Heart left ventricle (tissue), 13 donors: ENCODE measurements around the gene GCSH.

Experiments used
- POLR2A ChIP-seq, 2 donors: fragments of 450-650 bp; IDR thresholded peaks; one replicate each; pipeline ENCODE4 v1.6.1; 2017; ENCODE audit warnings: antibody characterized with exemption in 2 of 2, mild to moderate bottlenecking in 2 of 2, moderate library complexity in 2 of 2
- TF ChIP-seq, protein P1 (sequence below), 12 donors: fragments of 200-600 bp; sonication (generic) in 4 of 12; IDR thresholded peaks; one replicate each; pipeline versions ENCODE4 v1.5.0 to v1.8.0; 2018 to 2022; ENCODE audit warnings: antibody characterized with exemption in 12 of 12, mild to moderate bottlenecking in 5 of 12
- donor health status: ischemic (EF 13 %, LVEDD 7.1; RV severe dilation, severe dysfunction).
- donor health status: DM: no; HTN: yes; CAD: no.
- donor health status: DM: no; HTN: no; CAD: no.
- donor health status: ischemic (EF 25% LVEDD 6.9; RV normal size, moderate dysfunction).
- donor health status: ischemic (EF 25% LVEDD 5.7; RV mildly dilated, moderate dysfunction).
- donor health status: ischemic (EF 35%, LVEDD 5.7; RV mildly dilated, moderate dysfunction).
- donor health status: nonischemic (EF 11% LVEDD 7.7; RV severe dilation, severe dysfunction).
- donor health status: DM: yes; HTN: yes; CAD: no.
- donor health status: PGD.
- donor health status: ischemic (EF 29% LVEDD 5.4; RV normal size, mild dysfunction).
- donor health status: nonischemic (EF 23%, LVEDD 6.1; RV moderate dilation, normal function).

DNA sequence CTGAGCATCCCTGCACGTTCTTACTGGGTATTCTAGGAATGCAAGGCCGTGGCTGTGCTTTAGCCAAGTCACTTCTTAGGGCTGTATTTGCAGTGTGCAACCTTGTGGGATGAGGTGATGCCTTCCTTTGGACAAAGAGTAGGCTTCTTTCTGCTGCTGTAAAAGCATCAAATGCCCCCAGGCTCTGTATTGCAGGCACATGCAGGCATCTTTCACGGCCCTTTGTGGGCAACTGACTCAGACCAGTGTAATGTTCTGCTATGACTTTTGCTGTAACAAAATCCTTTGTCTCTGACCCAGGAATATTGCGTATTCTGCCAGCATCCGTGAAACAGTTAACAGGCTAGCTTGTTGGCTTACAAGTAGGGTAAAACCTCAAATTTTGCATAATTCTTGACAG, 30.9 kb upstream of the GCSH start:
- no peak for TF ChIP-seq POLR2A (IDR thresholded peaks at IDR 0.05)
- TF ChIP-seq, protein P1, sequence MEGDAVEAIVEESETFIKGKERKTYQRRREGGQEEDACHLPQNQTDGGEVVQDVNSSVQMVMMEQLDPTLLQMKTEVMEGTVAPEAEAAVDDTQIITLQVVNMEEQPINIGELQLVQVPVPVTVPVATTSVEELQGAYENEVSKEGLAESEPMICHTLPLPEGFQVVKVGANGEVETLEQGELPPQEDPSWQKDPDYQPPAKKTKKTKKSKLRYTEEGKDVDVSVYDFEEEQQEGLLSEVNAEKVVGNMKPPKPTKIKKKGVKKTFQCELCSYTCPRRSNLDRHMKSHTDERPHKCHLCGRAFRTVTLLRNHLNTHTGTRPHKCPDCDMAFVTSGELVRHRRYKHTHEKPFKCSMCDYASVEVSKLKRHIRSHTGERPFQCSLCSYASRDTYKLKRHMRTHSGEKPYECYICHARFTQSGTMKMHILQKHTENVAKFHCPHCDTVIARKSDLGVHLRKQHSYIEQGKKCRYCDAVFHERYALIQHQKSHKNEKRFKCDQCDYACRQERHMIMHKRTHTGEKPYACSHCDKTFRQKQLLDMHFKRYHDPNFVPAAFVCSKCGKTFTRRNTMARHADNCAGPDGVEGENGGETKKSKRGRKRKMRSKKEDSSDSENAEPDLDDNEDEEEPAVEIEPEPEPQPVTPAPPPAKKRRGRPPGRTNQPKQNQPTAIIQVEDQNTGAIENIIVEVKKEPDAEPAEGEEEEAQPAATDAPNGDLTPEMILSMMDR (IDR thresholded peaks at IDR 0.05): no peak
